Activated naive CD8-positive, alpha-beta T cell treated with anti-CD3 and anti-CD28 coated beads, Interleukin-2, amount 50 U/mL, for 24 hours (primary cell): ENCODE data around the gene ADGRL1.
"Not testable (repeated sequence)": the region's sequence is repeated elsewhere in the genome, so short reads cannot be mapped to it uniquely, and the experiment has no call there.

Experiments used
- ATAC-seq: fragments of 150-1000 bp; cut with Tn5 transposase; one replicate; pipeline ENCODE4 v1.10.0; 2021
- DNase-seq: peaks from one replicate; pipeline ENCODE4 v3.0.0; 2021
- H3K27ac Mint-ChIP-seq: one replicate; pipeline ENCODE4 v1.8.0; 2021; ENCODE audit warnings: mild to moderate bottlenecking, mixed read lengths
- H3K27me3 Mint-ChIP-seq: one replicate; pipeline ENCODE4 v1.8.0; 2021; ENCODE audit warnings: mixed read lengths
- H3K36me3 Mint-ChIP-seq: one replicate; pipeline ENCODE4 v1.8.0; 2021; ENCODE audit warnings: low read depth, mixed read lengths
- H3K4me1 Mint-ChIP-seq: one replicate; pipeline ENCODE4 v1.8.0; 2021; ENCODE audit warnings: mixed read lengths
- H3K4me3 Mint-ChIP-seq: one replicate; pipeline ENCODE4 v1.8.0; 2021; ENCODE audit warnings: mild to moderate bottlenecking, moderate library complexity, mixed read lengths
- H3K9me3 Mint-ChIP-seq: one replicate; pipeline ENCODE4 v1.8.0; 2021; ENCODE audit warnings: mixed read lengths

Gene ADGRL1

GRCh38 chr19:14150041-14150769 is 55.8 kb downstream of the ADGRL1 start:
- no peaks in the 10 kb centered on the region for H3K27me3 Mint-ChIP-seq
- H3K9me3 Mint-ChIP-seq: no peaks in the 10 kb centered on the region
- DNase-seq (no peak), ATAC-seq (no peak)
- peaks cover 2% of the 10 kb centered on the region for H3K36me3 Mint-ChIP-seq
- peak overlapping the region; percentile 93 for H3K27ac Mint-ChIP-seq
- H3K4me1 Mint-ChIP-seq: peaks cover 30% of the 10 kb centered on the region
- peak overlapping the region; percentile 66 for H3K4me3 Mint-ChIP-seq

GRCh38 chr19:14149509-14149994 is 56.4 kb downstream of the ADGRL1 start:
- Mint-ChIP-seq H3K27ac (peak overlapping the region; percentile 93), H3K36me3 (peaks cover 2% of the 10 kb centered on the region), H3K4me1 (peaks cover 30% of the 10 kb centered on the region), H3K27me3 (no peaks in the 10 kb centered on the region), H3K9me3 (no peaks in the 10 kb centered on the region), H3K4me3 (peak overlapping the region; percentile 66)
- DNase-seq: peak; percentile 38
- peak; percentile 43 for ATAC-seq

- Mint-ChIP-seq H3K36me3 (peaks cover 2% of the 10 kb centered on the region), H3K4me1 (peaks cover 30% of the 10 kb centered on the region), H3K27ac (peak overlapping the region; percentile 93), H3K27me3 (no peaks in the 10 kb centered on the region), H3K9me3 (no peaks in the 10 kb centered on the region), H3K4me3 (peak overlapping the region; percentile 66)
- DNase-seq (no peak), ATAC-seq (no peak)
These were observed 57.1 kb downstream of the ADGRL1 start for GRCh38 chr19:14148751-14149410.

GRCh38 chr19:14147797-14148605 is 58.0 kb downstream of the ADGRL1 start:
- H3K9me3 Mint-ChIP-seq: no peaks in the 10 kb centered on the region
- H3K36me3 Mint-ChIP-seq: peaks cover under 1% of the 10 kb centered on the region
- DNase-seq: peak; percentile 66
- H3K4me3 Mint-ChIP-seq: peak overlapping the region; percentile 29
- ATAC-seq: peak; percentile 66
- peaks cover 30% of the 10 kb centered on the region for H3K4me1 Mint-ChIP-seq
- H3K27me3 Mint-ChIP-seq: no peaks in the 10 kb centered on the region
- H3K27ac Mint-ChIP-seq: peak overlapping the region; percentile 65

- DNase-seq (no peak), ATAC-seq (no peak)
- H3K27me3 Mint-ChIP-seq: no peaks in the 10 kb centered on the region
- no peak overlapping the region for H3K4me3 Mint-ChIP-seq
- peaks cover 31% of the 10 kb centered on the region for H3K4me1 Mint-ChIP-seq
- H3K9me3 Mint-ChIP-seq: no peaks in the 10 kb centered on the region
- no peak overlapping the region for H3K27ac Mint-ChIP-seq
- H3K36me3 Mint-ChIP-seq: no peaks in the 10 kb centered on the region
These were observed 59.2 kb downstream of the ADGRL1 start for GRCh38 chr19:14146789-14147216.

GRCh38 chr19:14146169-14146568 is 59.8 kb downstream of the ADGRL1 start:
- ATAC-seq, H3K27ac Mint-ChIP-seq, H3K36me3 Mint-ChIP-seq, H3K4me3 Mint-ChIP-seq, H3K27me3 Mint-ChIP-seq, DNase-seq, H3K9me3 Mint-ChIP-seq: not testable (repeated sequence)
- H3K4me1 Mint-ChIP-seq: peaks cover 36% of the 10 kb centered on the region

- no peak for DNase-seq
- Mint-ChIP-seq H3K9me3 (no peaks in the 10 kb centered on the region), H3K4me1 (peaks cover 39% of the 10 kb centered on the region), H3K4me3 (no peak overlapping the region), H3K27me3 (no peaks in the 10 kb centered on the region), H3K27ac (no peak overlapping the region), H3K36me3 (peaks cover 2% of the 10 kb centered on the region)
- no peak for ATAC-seq
These were observed 60.6 kb downstream of the ADGRL1 start for GRCh38 chr19:14145381-14145780.

- ATAC-seq: no peak
- H3K4me3 Mint-ChIP-seq: no peak overlapping the region
- no peak overlapping the region for H3K27ac Mint-ChIP-seq
- H3K9me3 Mint-ChIP-seq: no peaks in the 10 kb centered on the region
- no peaks in the 10 kb centered on the region for H3K27me3 Mint-ChIP-seq
- peaks cover 33% of the 10 kb centered on the region for H3K4me1 Mint-ChIP-seq
- peaks cover 8% of the 10 kb centered on the region for H3K36me3 Mint-ChIP-seq
- DNase-seq: no peak
These were observed 63.4 kb downstream of the ADGRL1 start for GRCh38 chr19:14142262-14143190.

- peaks cover 32% of the 10 kb centered on the region for H3K4me1 Mint-ChIP-seq
- DNase-seq (peak; percentile 29), ATAC-seq (no peak)
- H3K9me3 Mint-ChIP-seq: no peaks in the 10 kb centered on the region
- no peaks in the 10 kb centered on the region for H3K27me3 Mint-ChIP-seq
- no peak overlapping the region for H3K4me3 Mint-ChIP-seq
- peaks cover 8% of the 10 kb centered on the region for H3K36me3 Mint-ChIP-seq
- no peak overlapping the region for H3K27ac Mint-ChIP-seq
These were observed 64.9 kb downstream of the ADGRL1 start for GRCh38 chr19:14141041-14141440.

GRCh38 chr19:14139944-14140343 is 66.0 kb downstream of the ADGRL1 start:
- Mint-ChIP-seq H3K27ac (no peak overlapping the region), H3K36me3 (peaks cover 8% of the 10 kb centered on the region)

GRCh38 chr19:14138576-14139265 is 67.2 kb downstream of the ADGRL1 start:
- Mint-ChIP-seq H3K4me1 (peaks cover 44% of the 10 kb centered on the region), H3K27ac (peak overlapping the region; percentile 42), H3K27me3 (no peaks in the 10 kb centered on the region), H3K9me3 (no peaks in the 10 kb centered on the region), H3K4me3 (peak overlapping the region; percentile 90), H3K36me3 (peaks cover 14% of the 10 kb centered on the region)
- ATAC-seq: no peak
- DNase-seq: no peak

More at GRCh38 chr19:14139944-14140343, 66.0 kb downstream of the ADGRL1 start:
- Mint-ChIP-seq H3K27me3 (no peaks in the 10 kb centered on the region), H3K4me3 (no peak overlapping the region), H3K4me1 (peaks cover 39% of the 10 kb centered on the region), H3K9me3 (no peaks in the 10 kb centered on the region)
- ATAC-seq (no peak), DNase-seq (no peak)

- Mint-ChIP-seq H3K36me3 (peaks cover 22% of the 10 kb centered on the region), H3K4me3 (peak within 1 kb of the TSS; percentile 90), H3K9me3 (no peaks in the 10 kb centered on the region), H3K4me1 (peaks cover 42% of the 10 kb centered on the region), H3K27ac (peak within 1 kb of the TSS; percentile 98), H3K27me3 (no peaks in the 10 kb centered on the region)
- peak; percentile 97 for DNase-seq
- peak; percentile 89 for ATAC-seq
These were observed 69.3 kb downstream of the ADGRL1 start, which contains the start of gene ASF1B for GRCh38 chr19:14136509-14137281. TSS of gene ASF1B (minus strand) at chr19:14136589. CDS start at chr19:14136456, 133 bp downstream.
